Middle frontal gyrus (tissue), 1 donor: ENCODE measurements around the gene BGN.
A peak's percentile ranks its signal among the peaks of the same experiment; 100 is the strongest.

Experiments
- DNase-seq: peaks from one replicate; pipeline ENCODE4 v3.0.0-alpha.2; 2015; ENCODE audit warnings: low spot score; ENCODE audit errors: extremely low spot score

The BGN gene

GRCh38 chrX:153526801-153527200, 32.0 kb downstream of the BGN start:
- DNase-seq: no peak

- DNase-seq: no peak
Measured at GRCh38 chrX:153527208-153527607, 32.4 kb downstream of the BGN start.

GRCh38 chrX:153530411-153531129, 35.8 kb downstream of the BGN start:
- DNase-seq: no peak

GRCh38 chrX:153533091-153533490, 38.3 kb downstream of the BGN start:
- no peak for DNase-seq

- DNase-seq: no peak
Measured at GRCh38 chrX:153537080-153537479, 42.3 kb downstream of the BGN start.

- DNase-seq: no peak
Measured at GRCh38 chrX:153537526-153538295, 42.9 kb downstream of the BGN start.

- no peak for DNase-seq
Measured at GRCh38 chrX:153538424-153538823, 43.6 kb downstream of the BGN start.

- no peak for DNase-seq
Measured at GRCh38 chrX:153539171-153539978, 44.6 kb downstream of the BGN start.

GRCh38 chrX:153539979-153540358, 45.2 kb downstream of the BGN start:
- no peak for DNase-seq

- DNase-seq: no peak
Measured at GRCh38 chrX:153544727-153545126, 49.9 kb downstream of the BGN start.

GRCh38 chrX:153546386-153546785, 51.6 kb downstream of the BGN start:
- DNase-seq: no peak

- no peak for DNase-seq
Measured at GRCh38 chrX:153547195-153547594, 52.4 kb downstream of the BGN start.

- no peak for DNase-seq
Measured at GRCh38 chrX:153549231-153549630, 54.5 kb downstream of the BGN start.

- no peak for DNase-seq
Measured at GRCh38 chrX:153549807-153550206, 55.0 kb downstream of the BGN start.

- no peak for DNase-seq
Measured at GRCh38 chrX:153551135-153551534, 56.4 kb downstream of the BGN start.

GRCh38 chrX:153554519-153555167, 59.9 kb downstream of the BGN start:
- DNase-seq: peak; percentile 55

GRCh38 chrX:153556767-153557166, 62.0 kb downstream of the BGN start:
- no peak for DNase-seq

GRCh38 chrX:153557618-153558355, 63.0 kb downstream of the BGN start:
- no peak for DNase-seq
